Nephron progenitor cell (in vitro differentiated cells): ENCODE measurements around the gene SERPINH1.

Source experiments
- DNase-seq: peaks from one replicate; pipeline ENCODE4 v3.0.0; 2021
- H3K27ac Mint-ChIP-seq: 2 replicates; pipeline ENCODE4 v1.8.0; 2021; ENCODE audit warnings: mild to moderate bottlenecking, moderate library complexity, mixed read lengths
- H3K27me3 Mint-ChIP-seq: 2 replicates; pipeline ENCODE4 v1.8.0; 2021; ENCODE audit warnings: mild to moderate bottlenecking, low read depth, mixed read lengths; ENCODE audit not compliant: poor library complexity
- H3K36me3 Mint-ChIP-seq: 2 replicates; pipeline ENCODE4 v1.8.0; 2021; ENCODE audit warnings: low read depth, mixed read lengths
- H3K4me1 Mint-ChIP-seq: 2 replicates; pipeline ENCODE4 v1.8.0; 2021; ENCODE audit warnings: mixed read lengths
- H3K4me3 Mint-ChIP-seq: 2 replicates; pipeline ENCODE4 v1.8.0; 2021; ENCODE audit warnings: mild to moderate bottlenecking, moderate library complexity, mixed read lengths
- H3K9me3 Mint-ChIP-seq: 2 replicates; pipeline ENCODE4 v1.8.0; 2021; ENCODE audit warnings: mild to moderate bottlenecking, moderate library complexity, mixed read lengths
- TF ChIP-seq, protein P1 (sequence below): fragments of 200-600 bp; sonication (generic); IDR thresholded peaks from 2 replicates; pipeline ENCODE4 v1.5.0; 2021; ENCODE audit warnings: antibody characterized with exemption

Gene SERPINH1

DNA sequence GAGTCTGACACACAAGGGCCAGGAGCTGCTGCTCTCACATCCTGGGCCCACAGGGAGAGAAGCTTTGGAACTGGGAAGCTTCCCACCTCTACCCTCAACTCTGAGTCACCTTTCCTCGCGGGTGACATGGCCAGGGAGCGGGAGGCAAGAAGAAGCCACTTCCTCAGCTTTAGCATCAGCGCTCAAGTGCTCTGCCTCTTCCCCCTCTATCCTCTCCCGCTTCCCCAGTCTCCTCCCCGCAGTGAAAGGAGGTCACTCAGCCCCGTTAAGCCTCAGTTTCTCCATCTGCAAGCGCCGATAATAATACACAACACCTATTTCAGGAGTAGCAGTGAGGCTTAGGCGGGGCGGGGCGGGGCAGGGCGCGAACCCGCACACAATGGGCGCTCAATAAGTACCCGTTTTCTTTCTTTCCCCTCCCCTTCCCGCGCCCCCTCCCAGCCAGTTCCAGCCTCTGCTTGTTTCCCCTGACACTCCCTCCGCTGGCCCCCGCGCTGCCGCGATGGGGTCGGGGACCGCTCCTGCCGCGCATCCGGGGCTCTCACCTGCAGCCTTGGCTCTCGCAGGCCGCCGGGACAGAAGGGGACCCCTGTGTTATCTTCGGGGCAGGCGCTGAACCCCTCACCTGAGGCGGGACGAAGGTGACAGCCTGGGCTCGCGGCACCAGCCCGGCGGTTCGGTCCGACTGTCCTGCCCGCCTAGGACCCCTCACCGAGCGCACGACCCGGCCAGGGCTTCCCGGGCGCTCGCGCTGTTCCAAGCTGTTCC, 37.2 kb upstream of the SERPINH1 start:
- H3K27ac Mint-ChIP-seq: no peak overlapping the region
- H3K4me3 Mint-ChIP-seq: peak overlapping the region; percentile 74
- H3K4me1 Mint-ChIP-seq: peaks cover 42% of the 10 kb centered on the region
- peaks cover 56% of the 10 kb centered on the region for H3K27me3 Mint-ChIP-seq
- TF ChIP-seq, protein P1, sequence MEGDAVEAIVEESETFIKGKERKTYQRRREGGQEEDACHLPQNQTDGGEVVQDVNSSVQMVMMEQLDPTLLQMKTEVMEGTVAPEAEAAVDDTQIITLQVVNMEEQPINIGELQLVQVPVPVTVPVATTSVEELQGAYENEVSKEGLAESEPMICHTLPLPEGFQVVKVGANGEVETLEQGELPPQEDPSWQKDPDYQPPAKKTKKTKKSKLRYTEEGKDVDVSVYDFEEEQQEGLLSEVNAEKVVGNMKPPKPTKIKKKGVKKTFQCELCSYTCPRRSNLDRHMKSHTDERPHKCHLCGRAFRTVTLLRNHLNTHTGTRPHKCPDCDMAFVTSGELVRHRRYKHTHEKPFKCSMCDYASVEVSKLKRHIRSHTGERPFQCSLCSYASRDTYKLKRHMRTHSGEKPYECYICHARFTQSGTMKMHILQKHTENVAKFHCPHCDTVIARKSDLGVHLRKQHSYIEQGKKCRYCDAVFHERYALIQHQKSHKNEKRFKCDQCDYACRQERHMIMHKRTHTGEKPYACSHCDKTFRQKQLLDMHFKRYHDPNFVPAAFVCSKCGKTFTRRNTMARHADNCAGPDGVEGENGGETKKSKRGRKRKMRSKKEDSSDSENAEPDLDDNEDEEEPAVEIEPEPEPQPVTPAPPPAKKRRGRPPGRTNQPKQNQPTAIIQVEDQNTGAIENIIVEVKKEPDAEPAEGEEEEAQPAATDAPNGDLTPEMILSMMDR: no peak
- peak; percentile 55 for DNase-seq
- H3K36me3 Mint-ChIP-seq: no peaks in the 10 kb centered on the region
- no peaks in the 10 kb centered on the region for H3K9me3 Mint-ChIP-seq

DNA sequence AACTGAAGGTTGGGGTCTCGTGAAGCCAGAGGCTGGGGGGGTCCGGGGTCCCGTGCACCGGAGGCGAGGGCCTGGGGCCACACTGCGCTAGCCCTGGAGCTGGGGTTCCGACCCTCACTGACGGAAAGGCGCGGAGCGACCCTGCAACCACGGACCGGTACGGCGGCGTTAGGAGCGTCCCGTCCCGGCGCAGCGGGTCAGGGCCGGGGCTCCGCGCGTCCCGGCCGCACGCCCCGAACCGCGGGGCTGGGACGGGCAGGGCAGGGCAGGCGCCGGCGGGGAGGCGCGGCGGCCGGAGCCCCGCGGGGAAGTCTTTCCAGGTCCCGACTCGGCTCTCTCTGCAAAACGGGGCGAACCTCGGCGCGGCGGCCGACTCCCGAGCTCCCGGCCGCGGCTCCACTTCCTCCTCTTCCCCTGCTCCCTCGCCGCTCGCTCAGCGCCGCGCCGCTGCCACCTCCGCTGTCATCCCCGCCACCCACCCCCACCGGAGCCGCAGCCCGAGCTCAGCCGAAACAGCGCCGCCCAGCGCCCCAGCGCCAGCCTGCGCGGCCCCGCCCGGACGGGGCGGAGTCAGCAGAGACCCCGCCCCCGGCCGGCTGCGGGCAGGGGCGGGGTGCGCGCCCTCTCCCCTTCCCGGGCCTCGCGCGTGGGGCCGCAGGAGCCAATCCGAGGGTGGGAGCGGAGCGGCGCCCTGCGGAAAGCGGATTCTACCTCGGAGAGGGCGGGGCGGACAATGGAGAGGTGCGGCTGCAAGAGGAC, 36.4 kb upstream of the SERPINH1 start, which contains the start of gene GDPD5:
Gene GDPD5 (minus strand): TSS at position 509 of the 759 bp plus-strand sequence. CDS start 48,206 bp downstream, outside the sequence.
- Mint-ChIP-seq H3K9me3 (no peaks in the 10 kb centered on the region), H3K4me1 (peaks cover 50% of the 10 kb centered on the region), H3K36me3 (no peaks in the 10 kb centered on the region), H3K27me3 (peaks cover 51% of the 10 kb centered on the region), H3K4me3 (peak within 1 kb of the TSS; percentile 84), H3K27ac (no peak within 1 kb of the TSS)
- TF ChIP-seq, protein P1: no peak
- peak; percentile 86 for DNase-seq

DNA sequence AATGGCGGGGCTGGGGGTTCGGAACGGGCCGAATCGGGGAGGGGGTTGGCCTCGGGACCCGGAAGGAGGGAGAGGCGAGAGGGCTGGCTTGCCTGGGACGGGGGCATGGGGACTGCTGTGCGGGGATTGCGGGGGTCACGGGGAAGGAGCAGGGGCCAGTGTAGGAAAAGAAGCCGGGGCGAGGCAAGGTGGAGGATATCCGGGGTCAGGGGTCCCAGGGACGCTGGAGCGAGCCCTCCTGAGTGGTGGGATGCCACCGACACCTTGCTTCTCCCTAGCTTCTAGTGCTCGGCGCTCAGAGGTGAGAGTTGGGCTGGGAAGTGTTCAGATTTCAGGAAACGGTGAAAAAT, 35.9 kb upstream of the SERPINH1 start:
- H3K27ac Mint-ChIP-seq: no peak overlapping the region
- TF ChIP-seq, protein P1: no peak
- peaks cover 52% of the 10 kb centered on the region for H3K27me3 Mint-ChIP-seq
- no peaks in the 10 kb centered on the region for H3K9me3 Mint-ChIP-seq
- H3K36me3 Mint-ChIP-seq: no peaks in the 10 kb centered on the region
- peaks cover 55% of the 10 kb centered on the region for H3K4me1 Mint-ChIP-seq
- H3K4me3 Mint-ChIP-seq: peak overlapping the region; percentile 84
- no peak for DNase-seq

DNA sequence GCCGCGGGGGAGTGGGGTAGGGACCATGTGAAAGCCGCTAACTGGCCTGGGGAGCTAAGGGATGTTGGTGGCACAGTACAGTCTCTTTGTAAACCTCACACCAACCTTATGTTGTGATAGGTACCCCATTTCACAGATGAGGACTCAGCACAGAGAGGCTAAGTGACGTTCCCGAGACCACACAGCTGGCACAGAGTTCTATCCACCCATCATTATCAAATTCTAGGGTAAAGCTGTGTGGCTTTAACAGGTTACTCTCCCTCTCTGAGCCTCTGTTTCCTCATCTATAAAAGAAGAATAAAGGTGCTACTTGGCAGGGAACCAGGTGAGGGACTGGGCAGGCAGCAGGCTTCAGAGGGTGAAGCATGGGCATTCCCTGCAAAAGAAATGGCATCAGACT, 34.9 kb upstream of the SERPINH1 start:
- H3K27ac Mint-ChIP-seq: no peak overlapping the region
- H3K36me3 Mint-ChIP-seq: no peaks in the 10 kb centered on the region
- no peaks in the 10 kb centered on the region for H3K9me3 Mint-ChIP-seq
- peak overlapping the region; percentile 84 for H3K4me3 Mint-ChIP-seq
- H3K4me1 Mint-ChIP-seq: peaks cover 54% of the 10 kb centered on the region
- H3K27me3 Mint-ChIP-seq: peaks cover 52% of the 10 kb centered on the region
- TF ChIP-seq, protein P1: no peak
- DNase-seq: no peak

DNA sequence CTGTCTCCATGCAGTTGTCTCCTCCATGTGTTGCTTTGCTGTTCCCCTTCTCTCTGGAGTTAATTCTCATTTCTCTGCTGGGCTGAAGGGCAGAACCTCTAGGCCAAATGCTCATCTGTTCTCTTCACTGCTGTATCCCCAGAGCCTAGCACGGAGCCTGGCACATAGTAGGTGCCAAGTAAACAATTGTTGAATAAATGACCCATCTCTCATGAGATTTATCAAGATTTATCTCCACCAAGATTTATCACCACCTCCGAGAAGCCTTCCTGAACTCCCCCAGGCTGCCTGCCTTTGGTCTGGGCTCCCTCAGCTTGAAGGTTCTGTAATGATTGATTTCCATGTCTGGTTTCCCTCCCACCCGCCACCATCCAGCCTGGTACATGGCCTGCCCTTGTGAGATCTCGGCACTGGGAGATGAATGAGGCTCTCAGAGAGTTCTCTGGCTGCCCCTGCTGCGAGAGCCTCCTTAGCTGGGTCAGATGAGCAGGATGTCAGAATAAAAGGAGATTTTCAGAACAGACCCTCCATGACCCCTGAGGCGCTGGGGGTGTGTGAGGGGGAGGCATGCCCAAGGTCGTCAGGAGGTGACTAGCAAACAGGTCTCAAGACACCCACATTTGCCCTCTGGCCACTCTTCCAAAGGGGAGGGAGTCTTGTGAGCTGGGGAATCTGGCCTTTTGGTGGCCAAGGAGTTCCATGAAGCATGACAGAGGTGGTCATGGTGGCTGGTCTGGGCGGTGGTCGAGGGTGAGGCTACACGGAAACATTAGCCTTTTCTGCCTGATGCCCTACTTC, 33.9 kb upstream of the SERPINH1 start:
- peaks cover 56% of the 10 kb centered on the region for H3K4me1 Mint-ChIP-seq
- H3K27me3 Mint-ChIP-seq: peaks cover 47% of the 10 kb centered on the region
- H3K27ac Mint-ChIP-seq: peak overlapping the region; percentile 78
- TF ChIP-seq, protein P1: no peak
- peak overlapping the region; percentile 66 for H3K4me3 Mint-ChIP-seq
- no peaks in the 10 kb centered on the region for H3K36me3 Mint-ChIP-seq
- DNase-seq: peak; percentile 34
- no peaks in the 10 kb centered on the region for H3K9me3 Mint-ChIP-seq
